ENCODE results near the gene C1orf122.

The C1orf122 gene

DNA sequence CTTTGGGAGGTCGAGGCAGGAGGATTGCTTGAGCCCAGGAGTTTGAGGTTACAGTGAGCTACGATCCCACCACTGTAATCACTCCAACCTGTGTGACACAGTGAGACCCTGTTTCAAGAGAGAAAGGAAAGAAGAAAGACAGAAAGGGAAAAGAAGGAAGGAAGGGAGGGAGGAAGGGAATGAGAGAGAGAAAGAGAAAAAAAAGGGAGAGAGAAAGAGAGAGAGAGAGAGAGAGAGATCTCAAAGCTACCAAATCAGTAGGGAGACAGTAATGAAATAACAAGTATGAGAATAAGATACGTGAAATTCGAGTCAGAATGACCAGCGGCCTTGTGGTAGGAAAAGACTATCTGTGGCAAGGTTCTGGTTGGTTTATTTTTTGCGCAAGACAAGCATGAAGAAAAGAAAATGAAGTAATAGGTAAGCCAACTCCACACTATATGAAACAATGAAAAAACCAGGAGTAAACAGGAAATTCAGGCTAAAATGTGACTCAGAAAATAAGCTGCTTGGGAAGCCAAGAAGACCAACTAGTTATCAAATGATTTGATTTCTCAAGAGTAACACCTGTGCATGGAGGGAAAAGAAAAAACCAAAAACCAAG is 42.9 kb downstream of the C1orf122 start:
- no peak for ATAC-seq
- TF ChIP-seq ZNF70 (CRISPR knock-in tag; IDR thresholded peaks at IDR 0.05) (no peak), ARNTL (CRISPR knock-in tag; IDR thresholded peaks at IDR 0.05; ENCODE audit: borderline replicate concordance, low read depth) (no peak), TCF4 (CRISPR knock-in tag; IDR thresholded peaks at IDR 0.05; ENCODE audit: borderline replicate concordance) (no peak)
- TF ChIP-seq, protein P1, sequence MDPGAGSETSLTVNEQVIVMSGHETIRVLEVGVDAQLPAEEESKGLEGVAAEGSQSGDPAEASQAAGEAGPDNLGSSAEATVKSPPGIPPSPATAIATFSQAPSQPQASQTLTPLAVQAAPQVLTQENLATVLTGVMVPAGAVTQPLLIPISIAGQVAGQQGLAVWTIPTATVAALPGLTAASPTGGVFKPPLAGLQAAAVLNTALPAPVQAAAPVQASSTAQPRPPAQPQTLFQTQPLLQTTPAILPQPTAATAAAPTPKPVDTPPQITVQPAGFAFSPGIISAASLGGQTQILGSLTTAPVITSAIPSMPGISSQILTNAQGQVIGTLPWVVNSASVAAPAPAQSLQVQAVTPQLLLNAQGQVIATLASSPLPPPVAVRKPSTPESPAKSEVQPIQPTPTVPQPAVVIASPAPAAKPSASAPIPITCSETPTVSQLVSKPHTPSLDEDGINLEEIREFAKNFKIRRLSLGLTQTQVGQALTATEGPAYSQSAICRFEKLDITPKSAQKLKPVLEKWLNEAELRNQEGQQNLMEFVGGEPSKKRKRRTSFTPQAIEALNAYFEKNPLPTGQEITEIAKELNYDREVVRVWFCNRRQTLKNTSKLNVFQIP (CRISPR knock-in tag; IDR thresholded peaks at IDR 0.05; ENCODE audit: borderline replicate concordance, low read depth): no peak

DNA sequence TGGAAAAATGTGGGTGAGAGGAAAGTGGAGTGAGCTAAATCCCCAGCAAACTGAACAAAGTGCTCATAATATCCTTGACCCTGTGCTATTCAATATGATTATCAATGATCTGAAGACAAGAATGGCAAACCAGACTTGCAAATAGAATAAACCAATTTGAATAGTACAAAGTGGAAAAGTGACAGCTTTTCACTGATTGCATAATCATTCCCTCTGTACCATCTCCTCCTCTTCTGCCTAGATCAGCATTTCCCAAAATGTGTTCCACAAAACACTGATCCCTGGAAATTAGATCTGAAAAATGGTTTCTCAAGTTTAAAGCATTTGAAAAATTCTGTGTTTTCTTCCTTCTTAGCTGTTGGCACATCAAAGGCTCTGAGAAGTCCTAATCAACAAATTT is 43.7 kb downstream of the C1orf122 start:
- ATAC-seq: no peak
- TF ChIP-seq ISL1 (CRISPR knock-in tag; IDR thresholded peaks at IDR 0.05) (no peak), RARB (CRISPR knock-in tag; IDR thresholded peaks at IDR 0.05) (no peak), TOX (CRISPR knock-in tag; IDR thresholded peaks at IDR 0.05; ENCODE audit: borderline replicate concordance) (no peak), ZFP30 (CRISPR knock-in tag; IDR thresholded peaks at IDR 0.05) (no peak), SNAI2 (CRISPR knock-in tag; IDR thresholded peaks at IDR 0.05) (no peak), ZNF70 (CRISPR knock-in tag; IDR thresholded peaks at IDR 0.05) (no peak), ZFP3 (CRISPR knock-in tag; IDR thresholded peaks at IDR 0.05) (no peak), ZNF8 (CRISPR knock-in tag; IDR thresholded peaks at IDR 0.05) (no peak), BACH2 (CRISPR knock-in tag; IDR thresholded peaks at IDR 0.05; ENCODE audit: borderline replicate concordance) (no peak)
- TF ChIP-seq, protein P1 (CRISPR knock-in tag; IDR thresholded peaks at IDR 0.05; ENCODE audit: borderline replicate concordance, low read depth): no peak

DNA sequence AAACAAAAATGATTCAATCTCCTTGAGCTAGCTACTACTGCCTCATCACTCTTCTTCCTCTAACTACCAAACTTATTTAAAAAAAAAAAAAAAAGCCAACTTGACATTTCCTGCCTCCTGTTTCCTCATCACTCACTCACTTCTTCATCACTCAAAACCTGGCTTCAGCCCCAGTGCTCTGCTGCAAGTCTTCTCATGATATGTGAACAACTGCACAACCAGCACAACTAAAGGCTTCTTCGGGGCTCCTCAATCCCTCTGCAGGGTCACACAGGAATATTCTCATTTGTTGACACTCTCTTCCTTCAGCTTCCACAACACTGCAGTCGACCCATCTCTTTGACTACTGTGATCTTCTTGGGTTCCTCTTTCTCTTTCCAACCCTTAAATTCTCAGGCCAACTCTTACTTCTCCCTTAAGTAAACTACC is 44.2 kb downstream of the C1orf122 start:
- ATAC-seq: no peak
- TF ChIP-seq TOX (CRISPR knock-in tag; IDR thresholded peaks at IDR 0.05; ENCODE audit: borderline replicate concordance) (no peak), OSR1 (CRISPR knock-in tag; IDR thresholded peaks at IDR 0.05) (no peak), ESRRG (CRISPR knock-in tag; IDR thresholded peaks at IDR 0.05) (no peak), SNAI2 (CRISPR knock-in tag; IDR thresholded peaks at IDR 0.05) (no peak), ISL1 (CRISPR knock-in tag; IDR thresholded peaks at IDR 0.05) (no peak), CSDC2 (CRISPR knock-in tag; IDR thresholded peaks at IDR 0.05) (no peak)
- TF ChIP-seq, protein P2, sequence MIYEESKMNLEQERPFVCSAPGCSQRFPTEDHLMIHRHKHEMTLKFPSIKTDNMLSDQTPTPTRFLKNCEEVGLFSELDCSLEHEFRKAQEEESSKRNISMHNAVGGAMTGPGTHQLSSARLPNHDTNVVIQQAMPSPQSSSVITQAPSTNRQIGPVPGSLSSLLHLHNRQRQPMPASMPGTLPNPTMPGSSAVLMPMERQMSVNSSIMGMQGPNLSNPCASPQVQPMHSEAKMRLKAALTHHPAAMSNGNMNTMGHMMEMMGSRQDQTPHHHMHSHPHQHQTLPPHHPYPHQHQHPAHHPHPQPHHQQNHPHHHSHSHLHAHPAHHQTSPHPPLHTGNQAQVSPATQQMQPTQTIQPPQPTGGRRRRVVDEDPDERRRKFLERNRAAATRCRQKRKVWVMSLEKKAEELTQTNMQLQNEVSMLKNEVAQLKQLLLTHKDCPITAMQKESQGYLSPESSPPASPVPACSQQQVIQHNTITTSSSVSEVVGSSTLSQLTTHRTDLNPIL (CRISPR knock-in tag; IDR thresholded peaks at IDR 0.05; ENCODE audit: low read depth): no peak

DNA sequence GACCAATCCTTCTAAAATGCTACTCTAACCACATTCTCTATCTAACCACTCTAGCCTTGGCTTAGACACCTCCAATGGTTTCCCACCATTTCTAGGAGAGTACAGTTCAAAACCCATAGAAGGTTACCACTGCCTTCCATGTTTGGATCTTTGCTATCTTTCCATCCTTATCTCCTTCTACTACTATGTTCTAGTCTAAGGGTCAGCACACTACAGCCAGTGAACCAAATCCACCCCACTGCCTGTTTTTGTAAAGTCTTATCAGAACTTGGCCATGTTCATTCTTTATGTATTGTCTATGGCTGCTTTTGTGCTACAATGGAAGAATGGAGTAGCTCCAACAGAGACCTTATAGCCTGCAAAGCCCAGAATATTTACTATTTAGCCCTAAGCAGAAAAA is 45.6 kb downstream of the C1orf122 start:
- ATAC-seq: no peak
- TF ChIP-seq SNAI2 (CRISPR knock-in tag; IDR thresholded peaks at IDR 0.05) (no peak), ZC3H10 (CRISPR knock-in tag; IDR thresholded peaks at IDR 0.05) (no peak), ZNF565 (CRISPR knock-in tag; conservative IDR thresholded peaks at IDR 0.05; ENCODE audit: low read depth) (no peak), ZNF70 (CRISPR knock-in tag; IDR thresholded peaks at IDR 0.05) (no peak), TOX (CRISPR knock-in tag; IDR thresholded peaks at IDR 0.05; ENCODE audit: borderline replicate concordance) (no peak), CSDC2 (CRISPR knock-in tag; IDR thresholded peaks at IDR 0.05) (no peak), ZFP3 (CRISPR knock-in tag; IDR thresholded peaks at IDR 0.05) (no peak), ESRRG (CRISPR knock-in tag; IDR thresholded peaks at IDR 0.05) (no peak), ISL1 (CRISPR knock-in tag; IDR thresholded peaks at IDR 0.05) (no peak), TCF4 (CRISPR knock-in tag; IDR thresholded peaks at IDR 0.05; ENCODE audit: borderline replicate concordance) (no peak), RARB (CRISPR knock-in tag; IDR thresholded peaks at IDR 0.05) (no peak), OSR1 (CRISPR knock-in tag; IDR thresholded peaks at IDR 0.05) (no peak), ZFP30 (CRISPR knock-in tag; IDR thresholded peaks at IDR 0.05) (no peak), GLIS3 (CRISPR knock-in tag; IDR thresholded peaks at IDR 0.05) (no peak), ZNF8 (CRISPR knock-in tag; IDR thresholded peaks at IDR 0.05) (no peak)
- TF ChIP-seq, protein P2 (CRISPR knock-in tag; IDR thresholded peaks at IDR 0.05; ENCODE audit: low read depth): no peak
- TF ChIP-seq, protein P1 (CRISPR knock-in tag; IDR thresholded peaks at IDR 0.05; ENCODE audit: borderline replicate concordance, low read depth): no peak
- TF ChIP-seq, protein P3, sequence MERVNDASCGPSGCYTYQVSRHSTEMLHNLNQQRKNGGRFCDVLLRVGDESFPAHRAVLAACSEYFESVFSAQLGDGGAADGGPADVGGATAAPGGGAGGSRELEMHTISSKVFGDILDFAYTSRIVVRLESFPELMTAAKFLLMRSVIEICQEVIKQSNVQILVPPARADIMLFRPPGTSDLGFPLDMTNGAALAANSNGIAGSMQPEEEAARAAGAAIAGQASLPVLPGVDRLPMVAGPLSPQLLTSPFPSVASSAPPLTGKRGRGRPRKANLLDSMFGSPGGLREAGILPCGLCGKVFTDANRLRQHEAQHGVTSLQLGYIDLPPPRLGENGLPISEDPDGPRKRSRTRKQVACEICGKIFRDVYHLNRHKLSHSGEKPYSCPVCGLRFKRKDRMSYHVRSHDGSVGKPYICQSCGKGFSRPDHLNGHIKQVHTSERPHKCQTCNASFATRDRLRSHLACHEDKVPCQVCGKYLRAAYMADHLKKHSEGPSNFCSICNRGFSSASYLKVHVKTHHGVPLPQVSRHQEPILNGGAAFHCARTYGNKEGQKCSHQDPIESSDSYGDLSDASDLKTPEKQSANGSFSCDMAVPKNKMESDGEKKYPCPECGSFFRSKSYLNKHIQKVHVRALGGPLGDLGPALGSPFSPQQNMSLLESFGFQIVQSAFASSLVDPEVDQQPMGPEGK (CRISPR knock-in tag; IDR thresholded peaks at IDR 0.05; ENCODE audit: borderline replicate concordance): no peak
- TF ChIP-seq, protein P4, sequence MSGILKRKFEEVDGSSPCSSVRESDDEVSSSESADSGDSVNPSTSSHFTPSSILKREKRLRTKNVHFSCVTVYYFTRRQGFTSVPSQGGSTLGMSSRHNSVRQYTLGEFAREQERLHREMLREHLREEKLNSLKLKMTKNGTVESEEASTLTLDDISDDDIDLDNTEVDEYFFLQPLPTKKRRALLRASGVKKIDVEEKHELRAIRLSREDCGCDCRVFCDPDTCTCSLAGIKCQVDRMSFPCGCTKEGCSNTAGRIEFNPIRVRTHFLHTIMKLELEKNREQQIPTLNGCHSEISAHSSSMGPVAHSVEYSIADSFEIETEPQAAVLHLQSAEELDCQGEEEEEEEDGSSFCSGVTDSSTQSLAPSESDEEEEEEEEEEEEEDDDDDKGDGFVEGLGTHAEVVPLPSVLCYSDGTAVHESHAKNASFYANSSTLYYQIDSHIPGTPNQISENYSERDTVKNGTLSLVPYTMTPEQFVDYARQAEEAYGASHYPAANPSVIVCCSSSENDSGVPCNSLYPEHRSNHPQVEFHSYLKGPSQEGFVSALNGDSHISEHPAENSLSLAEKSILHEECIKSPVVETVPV (CRISPR knock-in tag; IDR thresholded peaks at IDR 0.05): no peak
